Measurements from ENCODE around the gene IPP.
"Not testable (repeated sequence)": the region's sequence is repeated elsewhere in the genome, so short reads cannot be mapped to it uniquely, and the experiment has no call there.

IPP gene

GRCh38 chr1:45739641-45740156 lies 10.8 kb downstream of the IPP start:
- CTCF ChIA-PET; DNase-seq; H3K27me3 ChIP-seq (replicated peaks in 2 of 5; ENCODE audit: control insufficient read depth in 4 of 5, insufficient read depth in 5 of 5, low read length in 4 of 5); H3K9me3 ChIP-seq (ENCODE audit: control extremely low read depth in 1 of 5, control insufficient read depth in 4 of 5, insufficient read depth in 2 of 5, low read depth in 1 of 5, low read length in 4 of 5); H3K36me3 ChIP-seq (ENCODE audit: control insufficient read depth in 4 of 4, insufficient read depth in 4 of 4, low read length in 3 of 4); H3K4me3 ChIP-seq (ENCODE audit: control insufficient read depth in 1 of 7, extremely low read depth in 1 of 7, insufficient read depth in 4 of 7, low read depth in 2 of 7, low read length in 6 of 7); POLR2A ChIA-PET; H3K4me1 ChIP-seq (ENCODE audit: control extremely low read depth in 1 of 4, control insufficient read depth in 4 of 4, insufficient read depth in 4 of 4, low read length in 3 of 4); H3K27ac ChIP-seq (ENCODE audit: insufficient read depth in 1 of 2, low read depth in 1 of 2, low read length in 2 of 2, poor library complexity in 1 of 2, severe bottlenecking in 2 of 2): not testable (repeated sequence)
- WGBS (ENCODE audit: insufficient coverage), result no CpG with 5 or more reads among the region's 5 CpGs

- H3K4me1 ChIP-seq (ENCODE audit: control extremely low read depth in 1 of 4, control insufficient read depth in 4 of 4, insufficient read depth in 4 of 4, low read length in 3 of 4), result no peaks in the 10 kb centered on the region
- H3K36me3 ChIP-seq (ENCODE audit: control insufficient read depth in 4 of 4, insufficient read depth in 4 of 4, low read length in 3 of 4), result no peaks in the 10 kb centered on the region
- no peaks in the 10 kb centered on the region for H3K9me3 ChIP-seq (ENCODE audit: control extremely low read depth in 1 of 5, control insufficient read depth in 4 of 5, insufficient read depth in 2 of 5, low read depth in 1 of 5, low read length in 4 of 5)
- H3K27me3 ChIP-seq (replicated peaks in 2 of 5; ENCODE audit: control insufficient read depth in 4 of 5, insufficient read depth in 5 of 5, low read length in 4 of 5), result no peaks in the 10 kb centered on the region
- H3K27ac ChIP-seq (ENCODE audit: insufficient read depth in 1 of 2, low read depth in 1 of 2, low read length in 2 of 2, poor library complexity in 1 of 2, severe bottlenecking in 2 of 2), result no peak overlapping the region
- ChIA-PET CTCF (no interaction called here), POLR2A (no interaction called here)
- WGBS (ENCODE audit: insufficient coverage), result no CpG with 5 or more reads among the region's 4 CpGs
- H3K4me3 ChIP-seq (ENCODE audit: control insufficient read depth in 1 of 7, extremely low read depth in 1 of 7, insufficient read depth in 4 of 7, low read depth in 2 of 7, low read length in 6 of 7), result no peak overlapping the region
- no peak for DNase-seq
These were observed 11.3 kb downstream of the IPP start for GRCh38 chr1:45739137-45739536.

- 100% methylated on average over 1 of the region's 1 CpG for WGBS (ENCODE audit: insufficient coverage)
- POLR2A ChIA-PET, result no interaction called here
- Histone ChIP-seq H3K4me1 (ENCODE audit: control extremely low read depth in 1 of 4, control insufficient read depth in 4 of 4, insufficient read depth in 4 of 4, low read length in 3 of 4) (no peaks in the 10 kb centered on the region), H3K9me3 (ENCODE audit: control extremely low read depth in 1 of 5, control insufficient read depth in 4 of 5, insufficient read depth in 2 of 5, low read depth in 1 of 5, low read length in 4 of 5) (no peaks in the 10 kb centered on the region), H3K27me3 (replicated peaks in 2 of 5; ENCODE audit: control insufficient read depth in 4 of 5, insufficient read depth in 5 of 5, low read length in 4 of 5) (no peaks in the 10 kb centered on the region), H3K27ac (ENCODE audit: insufficient read depth in 1 of 2, low read depth in 1 of 2, low read length in 2 of 2, poor library complexity in 1 of 2, severe bottlenecking in 2 of 2) (no peak overlapping the region), H3K36me3 (ENCODE audit: control insufficient read depth in 4 of 4, insufficient read depth in 4 of 4, low read length in 3 of 4) (no peaks in the 10 kb centered on the region), H3K4me3 (ENCODE audit: control insufficient read depth in 1 of 7, extremely low read depth in 1 of 7, insufficient read depth in 4 of 7, low read depth in 2 of 7, low read length in 6 of 7) (no peak overlapping the region)
- DNase-seq, result no peak
- CTCF ChIA-PET, result no interaction called here
These were observed 19.6 kb downstream of the IPP start for GRCh38 chr1:45730780-45731319.

GRCh38 chr1:45730075-45730779 lies 20.2 kb downstream of the IPP start:
- Histone ChIP-seq H3K4me3 (ENCODE audit: control insufficient read depth in 1 of 7, extremely low read depth in 1 of 7, insufficient read depth in 4 of 7, low read depth in 2 of 7, low read length in 6 of 7) (no peak overlapping the region), H3K9me3 (ENCODE audit: control extremely low read depth in 1 of 5, control insufficient read depth in 4 of 5, insufficient read depth in 2 of 5, low read depth in 1 of 5, low read length in 4 of 5) (no peaks in the 10 kb centered on the region), H3K27ac (ENCODE audit: insufficient read depth in 1 of 2, low read depth in 1 of 2, low read length in 2 of 2, poor library complexity in 1 of 2, severe bottlenecking in 2 of 2) (no peak overlapping the region), H3K36me3 (ENCODE audit: control insufficient read depth in 4 of 4, insufficient read depth in 4 of 4, low read length in 3 of 4) (no peaks in the 10 kb centered on the region), H3K27me3 (replicated peaks in 2 of 5; ENCODE audit: control insufficient read depth in 4 of 5, insufficient read depth in 5 of 5, low read length in 4 of 5) (no peaks in the 10 kb centered on the region), H3K4me1 (ENCODE audit: control extremely low read depth in 1 of 4, control insufficient read depth in 4 of 4, insufficient read depth in 4 of 4, low read length in 3 of 4) (no peaks in the 10 kb centered on the region)
- POLR2A ChIA-PET, result interaction anchor here (0.6 kb wide), 1 partner anchor 65 kb away, joined by 3 read pairs; no protein-coding TSS in a partner anchor
- DNase-seq, result no peak
- WGBS (ENCODE audit: insufficient coverage), result 89% methylated on average over 1 of the region's 3 CpGs
- CTCF ChIA-PET, result no interaction called here

DNA sequence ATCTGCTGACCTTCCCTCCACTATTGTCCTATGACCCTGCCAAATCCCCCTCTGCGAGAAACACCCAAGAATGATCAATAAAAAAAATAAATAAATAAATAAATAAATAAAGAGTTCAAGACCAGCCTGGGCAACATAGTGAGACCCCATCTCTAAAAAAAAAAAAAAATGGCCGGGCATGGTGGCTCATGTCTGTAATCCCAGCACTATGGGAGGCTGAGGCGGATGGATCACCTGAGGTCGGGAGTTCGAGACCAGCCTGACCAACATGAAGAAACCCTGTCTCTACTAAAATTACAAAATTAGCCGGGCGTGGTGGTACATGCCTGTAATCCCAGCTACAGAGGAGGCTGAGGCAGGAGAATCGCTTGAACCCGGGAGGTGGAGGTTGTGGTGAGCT lies 24.4 kb downstream of the IPP start:
- H3K36me3 ChIP-seq (ENCODE audit: control insufficient read depth in 4 of 4, insufficient read depth in 4 of 4, low read length in 3 of 4), result not testable (repeated sequence)

GRCh38 chr1:45723248-45723930 lies 27.1 kb downstream of the IPP start:
- DNase-seq, result no peak
- ChIA-PET CTCF (no interaction called here), POLR2A (no interaction called here)
- Histone ChIP-seq H3K36me3 (ENCODE audit: control insufficient read depth in 4 of 4, insufficient read depth in 4 of 4, low read length in 3 of 4) (no peaks in the 10 kb centered on the region), H3K4me1 (ENCODE audit: control extremely low read depth in 1 of 4, control insufficient read depth in 4 of 4, insufficient read depth in 4 of 4, low read length in 3 of 4) (no peaks in the 10 kb centered on the region), H3K9me3 (ENCODE audit: control extremely low read depth in 1 of 5, control insufficient read depth in 4 of 5, insufficient read depth in 2 of 5, low read depth in 1 of 5, low read length in 4 of 5) (no peaks in the 10 kb centered on the region), H3K27ac (ENCODE audit: insufficient read depth in 1 of 2, low read depth in 1 of 2, low read length in 2 of 2, poor library complexity in 1 of 2, severe bottlenecking in 2 of 2) (no peak overlapping the region), H3K27me3 (replicated peaks in 2 of 5; ENCODE audit: control insufficient read depth in 4 of 5, insufficient read depth in 5 of 5, low read length in 4 of 5) (no peaks in the 10 kb centered on the region), H3K4me3 (ENCODE audit: control insufficient read depth in 1 of 7, extremely low read depth in 1 of 7, insufficient read depth in 4 of 7, low read depth in 2 of 7, low read length in 6 of 7) (no peak overlapping the region)

More for the DNA sequence above, 24.4 kb downstream of the IPP start:
- H3K27me3 ChIP-seq (replicated peaks in 2 of 5; ENCODE audit: control insufficient read depth in 4 of 5, insufficient read depth in 5 of 5, low read length in 4 of 5); DNase-seq; H3K9me3 ChIP-seq (ENCODE audit: control extremely low read depth in 1 of 5, control insufficient read depth in 4 of 5, insufficient read depth in 2 of 5, low read depth in 1 of 5, low read length in 4 of 5); H3K4me3 ChIP-seq (ENCODE audit: control insufficient read depth in 1 of 7, extremely low read depth in 1 of 7, insufficient read depth in 4 of 7, low read depth in 2 of 7, low read length in 6 of 7); H3K27ac ChIP-seq (ENCODE audit: insufficient read depth in 1 of 2, low read depth in 1 of 2, low read length in 2 of 2, poor library complexity in 1 of 2, severe bottlenecking in 2 of 2); H3K4me1 ChIP-seq (ENCODE audit: control extremely low read depth in 1 of 4, control insufficient read depth in 4 of 4, insufficient read depth in 4 of 4, low read length in 3 of 4); POLR2A ChIA-PET: not testable (repeated sequence)
- CTCF ChIA-PET, result interaction anchor here (0.6 kb wide), 1 partner anchor 22 kb away, joined by 4 read pairs; no protein-coding TSS in a partner anchor
- whole genome bisulfite sequencing (ENCODE audit: insufficient coverage), result 100% methylated on average over 1 of the region's 9 CpGs

GRCh38 chr1:45722809-45723208 lies 27.6 kb downstream of the IPP start:
- no peaks in the 10 kb centered on the region for H3K27me3 ChIP-seq (replicated peaks in 2 of 5; ENCODE audit: control insufficient read depth in 4 of 5, insufficient read depth in 5 of 5, low read length in 4 of 5)
- H3K27ac ChIP-seq (ENCODE audit: insufficient read depth in 1 of 2, low read depth in 1 of 2, low read length in 2 of 2, poor library complexity in 1 of 2, severe bottlenecking in 2 of 2), result no peak overlapping the region
- peak in 2 of 3 donors; percentile 3 to 7 for DNase-seq
- H3K4me3 ChIP-seq (ENCODE audit: control insufficient read depth in 1 of 7, extremely low read depth in 1 of 7, insufficient read depth in 4 of 7, low read depth in 2 of 7, low read length in 6 of 7), result no peak overlapping the region
- no peaks in the 10 kb centered on the region for H3K9me3 ChIP-seq (ENCODE audit: control extremely low read depth in 1 of 5, control insufficient read depth in 4 of 5, insufficient read depth in 2 of 5, low read depth in 1 of 5, low read length in 4 of 5)
- ChIA-PET POLR2A (no interaction called here), CTCF (no interaction called here)
- WGBS (ENCODE audit: insufficient coverage), result no CpG with 5 or more reads among the region's 3 CpGs
- H3K36me3 ChIP-seq (ENCODE audit: control insufficient read depth in 4 of 4, insufficient read depth in 4 of 4, low read length in 3 of 4), result no peaks in the 10 kb centered on the region
- H3K4me1 ChIP-seq (ENCODE audit: control extremely low read depth in 1 of 4, control insufficient read depth in 4 of 4, insufficient read depth in 4 of 4, low read length in 3 of 4), result no peaks in the 10 kb centered on the region
